Thyroid gland (tissue), 4 donors: ENCODE data around the gene RAET1E. TPM values are rescaled to one million over a fixed set of nuclear protein-coding genes. Genes with fewer than 3 reads are reported as not detected.
"Not testable (repeated sequence)": the region's sequence is repeated elsewhere in the genome, so short reads cannot be mapped to it uniquely, and the experiment has no call there.

ENCODE experiments used
- DNase-seq, 2 donors: peaks; one replicate each; pipeline ENCODE4 v3.0.0-alpha.2; 2019
- H3K27ac ChIP-seq, 3 donors: fragments of 200-600 bp; sonication (generic); 1 replicate in 2 of 3; 2 replicates in 1 of 3; pipeline ENCODE4 v1.5.1; 2016 to 2019; ENCODE audit warnings: mild to moderate bottlenecking in 1 of 3, moderate library complexity in 1 of 3
- H3K27me3 ChIP-seq: fragments of 200-600 bp; sonication (generic); one replicate; pipeline ENCODE4 v1.5.1; 2019
- H3K36me3 ChIP-seq, 2 donors: fragments of 200-600 bp; sonication (generic); one replicate each; pipeline ENCODE4 v1.5.1; 2016 to 2019
- H3K4me1 ChIP-seq, 2 donors: fragments of 200-600 bp; sonication (generic); one replicate each; pipeline ENCODE4 v1.5.1; 2017 to 2019
- H3K4me3 ChIP-seq, 3 donors: fragments of 200-600 bp; sonication (generic); replicated peaks in 1 of 3; 1 replicate in 2 of 3; 2 replicates in 1 of 3; pipeline ENCODE4 v1.5.1; 2016; ENCODE audit warnings: mild to moderate bottlenecking in 1 of 3
- H3K9me3 ChIP-seq: fragments of 200-600 bp; sonication (generic); one replicate; pipeline ENCODE4 v1.5.1; 2017
- CTCF ChIP-seq, 6 experiments: fragments of 200-600 bp in 3 of 6; fragments of 450-650 bp in 3 of 6; sonication (generic) in 3 of 6; IDR thresholded peaks; one replicate each; pipeline ENCODE4 v1.5.1; 2016 to 2019; ENCODE audit warnings: antibody characterized with exemption in 6 of 6, mild to moderate bottlenecking in 2 of 6, inconsistent platforms in 1 of 6, moderate library complexity in 1 of 6
- POLR2A ChIP-seq, 2 donors: fragments of 450-650 bp; IDR thresholded peaks; one replicate each; pipeline ENCODE4 v1.6.1; 2017; ENCODE audit warnings: antibody characterized with exemption in 2 of 2, mild to moderate bottlenecking in 2 of 2, moderate library complexity in 1 of 2
- WGBS, 2 donors: methylation state at CpG; one replicate each; pipeline ENCODE4 v1.1.5; 2017; 5-methylcytosine and 5-hydroxymethylcytosine counted together
- intact Hi-C: fragments of 100-400 bp; cut with DNase I; formaldehyde crosslinking; loops from one replicate; pipeline ENCODE4 v1.15.1; 2023
- total RNA-seq, 4 donors: library from RNA; depleted of rRNA; stranded (reverse); fragments of >200 nt; gene quantifications; one replicate each; pipeline ENCODE4 v1.2.3, GENCODE V29; 2016

RAET1E gene
- total RNA-seq, 4 donors from 2014 or later: 1.7 TPM; not detected in 3

DNA sequence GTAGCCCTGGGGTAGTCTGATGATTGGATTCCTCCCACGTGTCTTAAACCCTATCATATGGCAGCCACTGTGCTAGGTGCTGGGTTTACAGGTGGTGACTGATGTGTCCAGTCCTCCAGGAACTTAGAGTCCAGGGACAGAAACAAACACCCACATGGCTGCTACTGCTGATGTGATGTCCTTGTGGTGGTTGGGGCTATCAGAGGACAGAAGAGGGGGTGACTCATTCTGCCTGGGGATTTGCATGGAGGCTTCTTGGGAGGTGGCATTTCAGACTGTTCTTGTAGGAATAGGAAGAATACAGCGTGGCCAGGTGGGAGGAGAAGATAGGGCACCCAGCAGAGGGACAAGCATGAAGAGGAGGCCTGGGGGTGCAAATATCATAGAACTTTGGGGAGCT, 15.2 kb upstream of the RAET1E start:
- intact Hi-C loops: no loop called here
- H3K36me3 ChIP-seq: no peaks in the 10 kb centered on the region
- H3K4me1 ChIP-seq: no peaks in the 10 kb centered on the region
- TF ChIP-seq CTCF (IDR thresholded peaks at IDR 0.05) (no peak), POLR2A (IDR thresholded peaks at IDR 0.05) (no peak)
- no peak overlapping the region for H3K27ac ChIP-seq
- 84 to 90% methylated on average over 2 of the region's 2 CpGs for WGBS, 2 donors
- no peaks in the 10 kb centered on the region for H3K9me3 ChIP-seq
- DNase-seq: no peak
- H3K4me3 ChIP-seq: no peak overlapping the region
- no peaks in the 10 kb centered on the region for H3K27me3 ChIP-seq

DNA sequence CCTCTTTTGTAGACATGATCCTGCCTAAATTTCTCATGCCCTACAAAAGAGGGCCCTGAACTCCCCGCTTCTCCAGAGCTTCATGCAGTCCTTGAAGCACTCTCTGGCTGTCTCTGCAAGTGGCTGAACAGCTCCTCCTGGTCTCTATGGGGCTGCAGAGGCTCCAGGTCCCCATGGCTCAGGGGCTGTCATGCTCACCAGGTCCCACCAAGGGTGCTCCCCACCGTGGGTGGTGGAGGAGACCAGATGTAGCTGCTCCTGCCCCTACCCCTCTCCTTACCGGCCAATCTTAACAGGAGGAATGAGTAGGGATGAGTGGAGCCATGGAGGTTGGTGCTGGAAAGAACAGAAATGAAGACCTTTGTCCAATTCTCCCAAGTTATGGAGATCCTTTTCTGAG, 14.8 kb upstream of the RAET1E start:
- WGBS, 2 donors: 78 to 86% methylated on average over 3 of the region's 3 CpGs
- H3K36me3 ChIP-seq: not testable (repeated sequence)

DNA sequence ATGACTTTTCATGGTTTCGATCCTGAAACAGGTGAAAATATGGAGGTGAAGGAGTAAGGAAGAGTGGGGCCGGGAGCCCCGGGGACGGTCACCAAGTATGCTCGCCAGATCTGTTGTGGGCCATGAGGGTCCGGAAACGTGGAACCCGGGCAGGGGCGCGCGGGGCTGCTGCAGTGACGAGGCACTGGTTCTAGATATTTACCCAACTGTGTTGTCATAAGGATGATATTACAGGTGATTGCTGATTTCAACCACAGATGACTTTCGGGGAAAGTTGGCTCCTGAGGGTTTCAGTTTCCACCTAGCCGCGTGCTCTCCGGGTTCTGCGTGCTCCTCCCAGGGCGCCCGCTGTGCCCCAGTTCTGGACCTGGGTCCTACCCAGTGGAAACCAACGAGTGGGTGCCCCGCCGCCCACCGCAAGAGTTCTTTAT, 12.8 kb upstream of the RAET1E start:
- TF ChIP-seq CTCF (IDR thresholded peaks at IDR 0.05) (no peak), POLR2A (IDR thresholded peaks at IDR 0.05) (no peak)
- intact Hi-C loops: no loop called here
- H3K9me3 ChIP-seq: no peaks in the 10 kb centered on the region
- no peak overlapping the region for H3K4me3 ChIP-seq
- no peaks in the 10 kb centered on the region for H3K27me3 ChIP-seq
- H3K27ac ChIP-seq: no peak overlapping the region
- 96% methylated on average over 23 of the region's 23 CpGs for WGBS, 2 donors
- H3K36me3 ChIP-seq: no peaks in the 10 kb centered on the region
- DNase-seq: no peak
- peaks cover 0 to 3% of the 10 kb centered on the region in 2 donors for H3K4me1 ChIP-seq

More for the DNA sequence above, 14.8 kb upstream of the RAET1E start:
- H3K27me3 ChIP-seq, DNase-seq, H3K27ac ChIP-seq, intact Hi-C loops, H3K4me1 ChIP-seq, H3K9me3 ChIP-seq, H3K4me3 ChIP-seq: not testable (repeated sequence)

DNA sequence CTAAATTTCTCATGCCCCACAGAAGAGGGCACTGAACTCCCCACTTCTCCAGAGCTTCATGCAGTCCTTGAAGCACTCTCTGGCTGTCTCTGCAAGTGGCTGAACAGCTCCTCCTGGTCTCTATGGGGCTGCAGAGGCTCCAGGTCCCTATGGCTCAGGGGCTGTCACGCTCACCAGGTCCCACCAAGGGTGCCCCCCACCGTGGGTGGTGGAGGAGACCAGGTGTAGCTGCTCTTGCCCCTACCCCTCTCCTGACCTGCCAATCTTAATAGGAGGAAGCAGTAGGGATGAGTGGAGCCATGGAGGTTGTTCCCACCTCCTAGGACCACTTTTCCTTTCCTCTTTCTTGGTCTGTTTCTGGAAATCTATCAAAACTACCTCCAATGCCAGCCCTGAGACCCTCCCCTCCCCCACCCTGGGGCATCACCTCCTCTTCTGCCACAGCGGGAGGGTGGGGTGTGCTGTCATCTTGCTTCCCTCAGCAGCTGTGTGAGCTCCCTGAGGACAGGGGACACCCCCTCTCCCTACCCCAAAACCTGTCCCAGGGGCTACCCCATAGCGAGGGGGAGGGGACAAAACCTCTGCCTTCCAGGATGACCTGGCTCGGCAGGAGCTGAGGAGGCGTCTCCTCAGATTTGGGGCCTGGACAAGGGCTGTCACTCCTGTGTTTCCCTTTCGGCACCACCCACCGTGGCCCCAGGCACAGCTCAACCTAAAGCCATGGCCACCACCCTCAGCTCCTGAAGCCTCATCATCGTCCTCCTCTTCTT, 12.0 kb upstream of the RAET1E start:
- TF ChIP-seq POLR2A (IDR thresholded peaks at IDR 0.05) (no peak), CTCF (IDR thresholded peaks at IDR 0.05) (no peak)
- no peak overlapping the region for H3K4me3 ChIP-seq
- no peaks in the 10 kb centered on the region for H3K27me3 ChIP-seq
- H3K27ac ChIP-seq: no peak overlapping the region
- intact Hi-C loops: no loop called here
- no peaks in the 10 kb centered on the region for H3K9me3 ChIP-seq
- H3K36me3 ChIP-seq: no peaks in the 10 kb centered on the region
- DNase-seq: no peak
- peaks cover 0 to 3% of the 10 kb centered on the region in 2 donors for H3K4me1 ChIP-seq
- 86 to 97% methylated on average over 7 to 9 of the region's 9 CpGs for WGBS, 2 donors

- DNase-seq, H3K27me3 ChIP-seq, intact Hi-C loops, H3K4me3 ChIP-seq, H3K4me1 ChIP-seq, H3K9me3 ChIP-seq, H3K36me3 ChIP-seq, H3K27ac ChIP-seq: not testable (repeated sequence)
- 76 to 87% methylated on average over 4 of the region's 4 CpGs for WGBS, 2 donors
Observed at GRCh38 chr6:149908480-149908879, 10.6 kb upstream of the RAET1E start.

- H3K36me3 ChIP-seq: no peaks in the 10 kb centered on the region
- TF ChIP-seq POLR2A (IDR thresholded peaks at IDR 0.05) (no peak), CTCF (IDR thresholded peaks at IDR 0.05) (no peak)
- peaks cover 0 to 3% of the 10 kb centered on the region in 2 donors for H3K4me1 ChIP-seq
- H3K9me3 ChIP-seq: no peaks in the 10 kb centered on the region
- no peaks in the 10 kb centered on the region for H3K27me3 ChIP-seq
- DNase-seq: no peak
- no peak overlapping the region for H3K27ac ChIP-seq
- no peak overlapping the region for H3K4me3 ChIP-seq
- intact Hi-C loops: no loop called here
- 75 to 89% methylated on average over 2 of the region's 2 CpGs for WGBS, 2 donors
Observed at GRCh38 chr6:149907317-149907716, 9.4 kb upstream of the RAET1E start.
